SK-N-SH (cell line): ENCODE results near the gene GPR107. TPM values are rescaled to one million over a fixed set of nuclear protein-coding genes. Genes with fewer than 3 reads are reported as not detected.

ENCODE experiments used
- CTCF ChIA-PET: fragments of 300-600, 350-600 bp; formaldehyde crosslinking; extraction: SDS; loops from one replicate; lab custom pipeline; 2021; lab: Yijun Ruan, JAX
- POLR2A ChIA-PET: fragments of 350-600 bp; sonication (Branson Sonifier 250); formaldehyde crosslinking; extraction: SDS; loops from one replicate; lab custom pipeline; 2020; ENCODE audit warnings: antibody characterized with exemption, inconsistent platforms; lab: Yijun Ruan, JAX
- DNase-seq: peaks from one replicate; pipeline ENCODE4 v3.0.0; 2012
- H2AFZ ChIP-seq: fragments of 200-600 bp; sonication (generic); 2 replicates; pipeline ENCODE4 v1.8.1; 2016; ENCODE audit warnings: antibody characterized with exemption, mild to moderate bottlenecking, low read depth
- H3F3A ChIP-seq: fragments of 200-600 bp; sonication (generic); replicated peaks from 2 replicates; pipeline ENCODE3; 2016; ENCODE audit warnings: antibody characterized with exemption, mild to moderate bottlenecking; ENCODE audit not compliant: insufficient read depth
- H3K27ac ChIP-seq, 2 experiments: fragments of 200-500 bp in 1 of 2; fragments of 200-600 bp in 1 of 2; sonication (Bioruptor generic) in 1 of 2; sonication (generic), shearing (Covaris generic) in 1 of 2; 2 replicates each; pipeline versions ENCODE4 v1.5.1 to v1.6.1; 2014 to 2016; ENCODE audit warnings: low read depth in 2 of 2, inconsistent platforms in 1 of 2, low read length in 1 of 2, mild to moderate bottlenecking in 1 of 2, mixed read lengths in 1 of 2
- H3K27me3 ChIP-seq: fragments of 200-600 bp; sonication (generic), shearing (Covaris generic); 2 replicates; pipeline ENCODE4 v1.6.1; 2016; ENCODE audit warnings: mixed run types; ENCODE audit not compliant: insufficient read depth
- H3K36me3 ChIP-seq, 2 experiments: fragments of 200-500 bp in 1 of 2; fragments of 200-600 bp in 1 of 2; sonication (Bioruptor generic) in 1 of 2; sonication (generic) in 1 of 2; replicated peaks in 1 of 2; 2 replicates each; pipeline versions ENCODE3 to v1.5.1; 2014 to 2016; ENCODE audit warnings: low read length in 1 of 2, mild to moderate bottlenecking in 1 of 2; ENCODE audit not compliant: insufficient read depth in 2 of 2, control insufficient read depth in 1 of 2
- H3K4me1 ChIP-seq, 2 experiments: fragments of 200-500 bp in 1 of 2; fragments of 200-600 bp in 1 of 2; sonication (Bioruptor generic) in 1 of 2; sonication (generic), shearing (Covaris generic) in 1 of 2; 2 replicates each; pipeline versions ENCODE4 v1.5.1 to v1.6.1; 2014 to 2016; ENCODE audit warnings: low read depth in 1 of 2, low read length in 1 of 2, mixed run types in 1 of 2; ENCODE audit not compliant: insufficient read depth in 2 of 2, control insufficient read depth in 1 of 2
- H3K4me2 ChIP-seq: fragments of 200-600 bp; sonication (generic), shearing (Covaris generic); 2 replicates; pipeline ENCODE4 v1.6.1; 2017; ENCODE audit warnings: mixed run types
- H3K4me3 ChIP-seq, 2 experiments: fragments of 200-500 bp in 1 of 2; fragments of 200-600 bp in 1 of 2; sonication (Bioruptor generic) in 1 of 2; sonication (generic), shearing (Covaris generic) in 1 of 2; 2 replicates each; pipeline versions ENCODE4 v1.5.1 to v1.8.1; 2014 to 2016; ENCODE audit warnings: low read depth in 2 of 2, inconsistent platforms in 1 of 2, low read length in 1 of 2, mild to moderate bottlenecking in 1 of 2, mixed read lengths in 1 of 2, moderate library complexity in 1 of 2
- H3K79me2 ChIP-seq: fragments of 200-600 bp; sonication (generic); 2 replicates; pipeline ENCODE4 v1.8.1; 2017; ENCODE audit warnings: mild to moderate bottlenecking; ENCODE audit not compliant: insufficient read depth
- H3K9ac ChIP-seq: fragments of 200-600 bp; sonication (generic); 2 replicates; pipeline ENCODE4 v1.6.1; 2017; ENCODE audit warnings: mixed run types
- H3K9me2 ChIP-seq: fragments of 200-600 bp; sonication (generic); 2 replicates; pipeline ENCODE4 v1.6.1; 2017; ENCODE audit warnings: mixed run types
- H3K9me3 ChIP-seq: fragments of 200-600 bp; sonication (generic); 2 replicates; pipeline ENCODE4 v1.6.1; 2017; ENCODE audit warnings: mixed run types, mild to moderate bottlenecking, moderate library complexity
- H4K20me1 ChIP-seq: fragments of 200-600 bp; sonication (generic); 2 replicates; pipeline ENCODE4 v1.6.1; 2017; ENCODE audit warnings: mild to moderate bottlenecking, mixed run types; ENCODE audit not compliant: insufficient read depth
- CHD2 ChIP-seq: fragments of 150-350 bp; IDR thresholded peaks from 2 replicates; pipeline ENCODE4 v1.6.1; 2018; ENCODE audit warnings: low read length; ENCODE audit not compliant: partially characterized antibody
- EP300 ChIP-seq, 2 experiments: IDR thresholded peaks; 2 replicates each; pipeline versions ENCODE4 v1.4.0 to v1.6.1; 2012; ENCODE audit warnings: borderline replicate concordance in 1 of 2, low read depth in 1 of 2, low read length in 1 of 2
- FOXJ3 ChIP-seq: sonication (generic); formaldehyde crosslinking; IDR thresholded peaks from 2 replicates; pipeline ENCODE4 v1.5.1; 2020; ENCODE audit warnings: mild to moderate bottlenecking, missing genetic modification reagents
- IRF3 ChIP-seq: fragments of 150-350 bp; IDR thresholded peaks from 2 replicates; pipeline ENCODE4 v1.6.1; 2016; ENCODE audit warnings: mild to moderate bottlenecking, low read depth, low read length
- MEF2A ChIP-seq: IDR thresholded peaks from 2 replicates; pipeline ENCODE4 v1.4.0; 2012; ENCODE audit warnings: low read depth, borderline replicate concordance
- NFIC ChIP-seq: IDR thresholded peaks from 2 replicates; pipeline ENCODE4 v1.4.0; 2012; ENCODE audit warnings: borderline replicate concordance
- RCOR1 ChIP-seq: fragments of 150-350 bp; IDR thresholded peaks from 2 replicates; pipeline ENCODE4 v1.6.1; 2017; ENCODE audit warnings: antibody characterized with exemption, low read length
- RFX5 ChIP-seq: IDR thresholded peaks from 2 replicates; pipeline ENCODE4 v1.6.1; 2012; ENCODE audit warnings: mild to moderate bottlenecking, improper control_type of control experiment, low read length
- SIN3A ChIP-seq: IDR thresholded peaks from 2 replicates; pipeline ENCODE4 v1.6.1; 2012; ENCODE audit warnings: low read depth, mild to moderate bottlenecking, low read length, moderate library complexity, borderline replicate concordance
- SMC3 ChIP-seq: IDR thresholded peaks from 2 replicates; pipeline ENCODE4 v1.6.1; 2012; ENCODE audit warnings: low read depth, low read length, improper control_type of control experiment
- TAF1 ChIP-seq: IDR thresholded peaks from 2 replicates; pipeline ENCODE4 v1.6.1; 2012; ENCODE audit warnings: low read depth, mild to moderate bottlenecking, low read length, moderate library complexity, borderline replicate concordance
- TCF12 ChIP-seq: IDR thresholded peaks from 2 replicates; pipeline ENCODE4 v1.4.0; 2012
- TEAD4 ChIP-seq: IDR thresholded peaks from 2 replicates; pipeline ENCODE4 v1.4.0; 2012; ENCODE audit warnings: mild to moderate bottlenecking, borderline replicate concordance; ENCODE audit not compliant: insufficient read depth
- WGBS: methylation state at CpG from one replicate; pipeline ENCODE4 v1.1.6; 2017; ENCODE audit warnings: low lambda C conversion rate; 5-methylcytosine and 5-hydroxymethylcytosine counted together
- polyA plus RNA-seq, 3 experiments: library from polyadenylated mRNA; depleted of rRNA; stranded (reverse); fragments of >200 nt; gene quantifications; 2 replicates each; pipeline ENCODE4 v1.2.3, GENCODE V29; 2012
- TF ChIP-seq, protein P1 (sequence below): IDR thresholded peaks from 2 replicates; pipeline ENCODE4; 2012

Gene GPR107
- polyA plus RNA-seq, 1 of the 3 experiments (the other 2 are of a cell fraction): 23.0 TPM

- DNase-seq: no peak
- POLR2A ChIA-PET: no interaction called here
- Histone ChIP-seq H3K4me1 (peaks cover 0 to 8% of the 10 kb centered on the region in 2 experiments; a peak in 1 of 4 replicates), H3K36me3 (no peaks in the 10 kb centered on the region), H3K27ac (no peak overlapping the region; a peak in 1 of 4 replicates), H3K4me3 (no peak overlapping the region), H3K79me2 (peaks cover 82% of the 10 kb centered on the region; the same call in 1 of the 2 replicates), H4K20me1 (peaks cover 45% of the 10 kb centered on the region), H3K27me3 (no peaks in the 10 kb centered on the region), H3K9ac (no peak overlapping the region), H3K9me3 (no peaks in the 10 kb centered on the region), H3K9me2 (no peaks in the 10 kb centered on the region), H3F3A (peaks cover 7% of the 10 kb centered on the region), H3K4me2 (no peak overlapping the region), H2AFZ (no peak overlapping the region)
- TF ChIP-seq TCF12 (no peak), IRF3 (no peak)
- WGBS: 92% methylated on average over 3 of the region's 3 CpGs
- CTCF ChIA-PET: no interaction called here
Observed at GRCh38 chr9:130023994-130024596, 29.6 kb upstream of the GPR107 start.

DNA sequence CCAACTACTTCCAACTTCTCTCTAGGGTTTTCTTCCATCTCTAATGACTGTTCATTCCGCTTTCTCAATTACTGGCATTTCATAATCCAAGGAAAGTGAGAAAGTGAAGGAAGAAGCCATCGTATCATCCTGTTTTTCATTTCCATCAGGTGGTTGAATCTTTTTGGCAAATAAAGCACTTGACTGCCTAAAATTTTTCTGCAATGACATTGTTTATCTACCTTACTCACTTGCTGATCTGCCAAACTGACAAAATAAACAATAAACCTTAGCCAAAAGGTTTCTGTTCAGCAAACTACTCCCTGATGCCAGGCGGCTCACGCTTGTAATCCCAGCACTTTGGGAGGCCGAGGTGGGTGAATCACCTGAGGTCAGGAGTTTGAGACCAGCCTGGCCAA, 29.1 kb upstream of the GPR107 start:
- ChIA-PET CTCF (no interaction called here), POLR2A (no interaction called here)
- no peak overlapping the region for H3K4me3 ChIP-seq
- H3F3A ChIP-seq: peaks cover 7% of the 10 kb centered on the region
- no peak overlapping the region for H3K9ac ChIP-seq
- H3K9me3 ChIP-seq: no peaks in the 10 kb centered on the region
- no peak overlapping the region for H2AFZ ChIP-seq
- H3K36me3 ChIP-seq: no peaks in the 10 kb centered on the region
- DNase-seq: no peak
- no peaks in the 10 kb centered on the region for H3K9me2 ChIP-seq
- peaks cover 87% of the 10 kb centered on the region for H3K79me2 ChIP-seq
- no peaks in the 10 kb centered on the region for H3K27me3 ChIP-seq
- H3K4me2 ChIP-seq: no peak overlapping the region
- peaks cover 45% of the 10 kb centered on the region for H4K20me1 ChIP-seq
- 80% methylated on average over 5 of the region's 5 CpGs for WGBS
- peaks cover 0 to 8% of the 10 kb centered on the region in 2 experiments; a peak in 1 of 4 replicates for H3K4me1 ChIP-seq
- TF ChIP-seq RFX5 (no peak), NFIC (peak; percentile 12; the same call in 1 of the 2 replicates)
- TF ChIP-seq, all 33 proteins: peak for 1
- H3K27ac ChIP-seq: peak overlapping the region in 1 of 2 experiments; percentile 1; a peak in 1 of 4 replicates

GRCh38 chr9:130026583-130027340, 26.9 kb upstream of the GPR107 start:
- peaks cover 3% of the 10 kb centered on the region for H3F3A ChIP-seq
- POLR2A ChIA-PET: no interaction called here

More at GRCh38 chr9:130026583-130027340, 26.9 kb upstream of the GPR107 start:
- Histone ChIP-seq H3K4me2 (no peak overlapping the region), H3K79me2 (peaks cover 94% of the 10 kb centered on the region), H2AFZ (no peak overlapping the region), H3K27ac (no peak overlapping the region), H3K9ac (no peak overlapping the region), H3K4me3 (no peak overlapping the region), H3K4me1 (peaks cover 0 to 20% of the 10 kb centered on the region in 2 experiments; a peak in 2 of 4 replicates), H3K9me3 (no peaks in the 10 kb centered on the region), H3K27me3 (no peaks in the 10 kb centered on the region)
- CTCF ChIA-PET: interaction anchor here (1.5 kb wide), 1 partner anchor 9 kb away, joined by 3 read pairs; no protein-coding TSS in a partner anchor
- 96% methylated on average over 2 of the region's 2 CpGs for WGBS
- DNase-seq: no peak
- TF ChIP-seq MEF2A: no peak
- TF ChIP-seq SIN3A: no peak
- no peak for TF ChIP-seq RCOR1
- no peak for TF ChIP-seq TAF1
- TF ChIP-seq CHD2: no peak
- no peak for TF ChIP-seq FOXJ3
- TF ChIP-seq SMC3: no peak
- TF ChIP-seq EP300 (IDR thresholded peaks at IDR 0.05; ENCODE audit: borderline replicate concordance in 1 of 2, low read depth in 1 of 2, low read length in 1 of 2): no peak
- TF ChIP-seq TEAD4: no peak
- TF ChIP-seq, protein P1, sequence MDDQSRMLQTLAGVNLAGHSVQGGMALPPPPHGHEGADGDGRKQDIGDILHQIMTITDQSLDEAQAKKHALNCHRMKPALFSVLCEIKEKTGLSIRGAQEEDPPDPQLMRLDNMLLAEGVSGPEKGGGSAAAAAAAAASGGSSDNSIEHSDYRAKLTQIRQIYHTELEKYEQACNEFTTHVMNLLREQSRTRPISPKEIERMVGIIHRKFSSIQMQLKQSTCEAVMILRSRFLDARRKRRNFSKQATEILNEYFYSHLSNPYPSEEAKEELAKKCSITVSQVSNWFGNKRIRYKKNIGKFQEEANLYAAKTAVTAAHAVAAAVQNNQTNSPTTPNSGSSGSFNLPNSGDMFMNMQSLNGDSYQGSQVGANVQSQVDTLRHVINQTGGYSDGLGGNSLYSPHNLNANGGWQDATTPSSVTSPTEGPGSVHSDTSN: no peak
- TF ChIP-seq, all 33 proteins: peak for 0
- Histone ChIP-seq H3K9me2 (no peaks in the 10 kb centered on the region), H4K20me1 (peaks cover 45% of the 10 kb centered on the region), H3K36me3 (no peaks in the 10 kb centered on the region)
